ENCODE results near the gene SPSB4. TPM values are rescaled to one million over a fixed set of nuclear protein-coding genes. Genes with fewer than 3 reads are reported as not detected.

SPSB4 gene
- total and polyA plus RNA-seq, 2 donors (not counting 3 experiments of a cell fraction or from before 2014, with no cell fraction given): 0.06 to 0.22 TPM

- dilution Hi-C loops (cut with MboI; ENCODE audit: extremely low pct_ligation_motif_present, low sequenced_read_pairs) (no loop called here), intact Hi-C loops (cut with micrococcal nuclease) (no loop called here)
- POLR2A ChIA-PET: no interaction called here
- FAIRE-seq (no peak), DNase-seq (ENCODE audit: low read depth, low spot score) (no peak)
- H3K4me2 ChIP-seq (ENCODE audit: insufficient read depth, low read length): no peak overlapping the region
- H4K20me1 ChIP-seq (replicated peaks; ENCODE audit: control insufficient read depth, extremely low read depth, insufficient read depth, low read length): no peaks in the 10 kb centered on the region
- H3K27me3 ChIP-seq (ENCODE audit: control insufficient read depth in 2 of 2, insufficient read depth in 2 of 2, low read length in 2 of 2): peaks cover 5% of the 10 kb centered on the region in 2 experiments
- no peaks in the 10 kb centered on the region for H3K36me3 ChIP-seq (ENCODE audit: control insufficient read depth in 2 of 2, extremely low read depth in 1 of 2, insufficient read depth in 2 of 2, low read length in 2 of 2)
- TF ChIP-seq JUN (IDR thresholded peaks at IDR 0.05; ENCODE audit: borderline replicate concordance, insufficient read depth, insufficient read length, low read depth): no peak
- TF ChIP-seq POLR2A (IDR thresholded peaks at IDR 0.05; ENCODE audit: low read depth, low read length): no peak
- no peak for TF ChIP-seq FOS (IDR thresholded peaks at IDR 0.05; ENCODE audit: borderline replicate concordance, insufficient read depth, low read length)
- TF ChIP-seq POLR2AphosphoS5 (IDR thresholded peaks at IDR 0.05; ENCODE audit: insufficient read depth, low read depth, low read length): no peak
- TF ChIP-seq MAX (IDR thresholded peaks at IDR 0.05; ENCODE audit: insufficient read depth, insufficient read length): no peak
- no peak for TF ChIP-seq CTCF (IDR thresholded peaks at IDR 0.05; ENCODE audit: extremely low read depth in 1 of 2, insufficient read depth in 1 of 2, low read depth in 1 of 2, low read length in 2 of 2)
- TF ChIP-seq EZH2 (IDR thresholded peaks at IDR 0.05; ENCODE audit: borderline replicate concordance, low read depth, low read length, severe bottlenecking): no peak
- no peak for TF ChIP-seq GATA2 (IDR thresholded peaks at IDR 0.05; ENCODE audit: insufficient read depth, insufficient read length, low read depth, low read length)
- no peak for TF ChIP-seq MYC (IDR thresholded peaks at IDR 0.05; ENCODE audit: low read depth, low read length)
- H3K9me3 ChIP-seq (replicated peaks; ENCODE audit: control insufficient read depth, insufficient read depth, low read length): no peaks in the 10 kb centered on the region
- CTCF ChIA-PET: interaction anchor here (0.7 to 3.0 kb wide), 8 partner anchors 7 to 1763 kb away, joined by 3 to 29 read pairs (median 8); no protein-coding TSS in a partner anchor
- no peak overlapping the region for H2AFZ ChIP-seq (ENCODE audit: low read depth, low read length)
- H3K27ac ChIP-seq (ENCODE audit: insufficient read depth, low read depth, low read length): no peak overlapping the region
- no peaks in the 10 kb centered on the region for H3K9me1 ChIP-seq (replicated peaks; ENCODE audit: control insufficient read depth, extremely low read depth, insufficient read depth, low read length)
- no peaks in the 10 kb centered on the region for H3K4me1 ChIP-seq (ENCODE audit: control insufficient read depth, extremely low read depth, insufficient read depth, low read length)
- H3K79me2 ChIP-seq (ENCODE audit: control insufficient read depth, insufficient read depth, low read length): no peaks in the 10 kb centered on the region
- H3K9ac ChIP-seq (replicated peaks; ENCODE audit: extremely low read depth, insufficient read depth, low read length): no peak overlapping the region
- BruUV-seq (replicated peaks): no TSS peak
- H3K4me3 ChIP-seq (replicated peaks in 1 of 3; ENCODE audit: insufficient read depth in 1 of 3, low read depth in 1 of 3, low read length in 3 of 3): no peak overlapping the region
Measured at GRCh38 chr3:141191097-141191749, 140.1 kb downstream of the SPSB4 start.
